Measurements from ENCODE around the gene NUP205.

GRCh38 chr7:135620980-135621850, 63.5 kb downstream of the NUP205 start:
- TF ChIP-seq CTCF (IDR thresholded peaks at IDR 0.05): peak; percentile 65 to 88 (median 72)
- TF ChIP-seq POLR2A (IDR thresholded peaks at IDR 0.05): no peak
